Measurements from ENCODE around the gene KLF7.

- no peak for TF ChIP-seq TOX (CRISPR knock-in tag; IDR thresholded peaks at IDR 0.05; ENCODE audit: borderline replicate concordance)
- no peak for TF ChIP-seq BACH2 (CRISPR knock-in tag; IDR thresholded peaks at IDR 0.05; ENCODE audit: borderline replicate concordance)
- TF ChIP-seq, protein P1, sequence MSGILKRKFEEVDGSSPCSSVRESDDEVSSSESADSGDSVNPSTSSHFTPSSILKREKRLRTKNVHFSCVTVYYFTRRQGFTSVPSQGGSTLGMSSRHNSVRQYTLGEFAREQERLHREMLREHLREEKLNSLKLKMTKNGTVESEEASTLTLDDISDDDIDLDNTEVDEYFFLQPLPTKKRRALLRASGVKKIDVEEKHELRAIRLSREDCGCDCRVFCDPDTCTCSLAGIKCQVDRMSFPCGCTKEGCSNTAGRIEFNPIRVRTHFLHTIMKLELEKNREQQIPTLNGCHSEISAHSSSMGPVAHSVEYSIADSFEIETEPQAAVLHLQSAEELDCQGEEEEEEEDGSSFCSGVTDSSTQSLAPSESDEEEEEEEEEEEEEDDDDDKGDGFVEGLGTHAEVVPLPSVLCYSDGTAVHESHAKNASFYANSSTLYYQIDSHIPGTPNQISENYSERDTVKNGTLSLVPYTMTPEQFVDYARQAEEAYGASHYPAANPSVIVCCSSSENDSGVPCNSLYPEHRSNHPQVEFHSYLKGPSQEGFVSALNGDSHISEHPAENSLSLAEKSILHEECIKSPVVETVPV (CRISPR knock-in tag; IDR thresholded peaks at IDR 0.05) = no peak
- no peak for TF ChIP-seq POU6F1 (CRISPR knock-in tag; IDR thresholded peaks at IDR 0.05; ENCODE audit: borderline replicate concordance, low read depth)
- TF ChIP-seq RARB (CRISPR knock-in tag; IDR thresholded peaks at IDR 0.05) = no peak
- TF ChIP-seq, protein P2, sequence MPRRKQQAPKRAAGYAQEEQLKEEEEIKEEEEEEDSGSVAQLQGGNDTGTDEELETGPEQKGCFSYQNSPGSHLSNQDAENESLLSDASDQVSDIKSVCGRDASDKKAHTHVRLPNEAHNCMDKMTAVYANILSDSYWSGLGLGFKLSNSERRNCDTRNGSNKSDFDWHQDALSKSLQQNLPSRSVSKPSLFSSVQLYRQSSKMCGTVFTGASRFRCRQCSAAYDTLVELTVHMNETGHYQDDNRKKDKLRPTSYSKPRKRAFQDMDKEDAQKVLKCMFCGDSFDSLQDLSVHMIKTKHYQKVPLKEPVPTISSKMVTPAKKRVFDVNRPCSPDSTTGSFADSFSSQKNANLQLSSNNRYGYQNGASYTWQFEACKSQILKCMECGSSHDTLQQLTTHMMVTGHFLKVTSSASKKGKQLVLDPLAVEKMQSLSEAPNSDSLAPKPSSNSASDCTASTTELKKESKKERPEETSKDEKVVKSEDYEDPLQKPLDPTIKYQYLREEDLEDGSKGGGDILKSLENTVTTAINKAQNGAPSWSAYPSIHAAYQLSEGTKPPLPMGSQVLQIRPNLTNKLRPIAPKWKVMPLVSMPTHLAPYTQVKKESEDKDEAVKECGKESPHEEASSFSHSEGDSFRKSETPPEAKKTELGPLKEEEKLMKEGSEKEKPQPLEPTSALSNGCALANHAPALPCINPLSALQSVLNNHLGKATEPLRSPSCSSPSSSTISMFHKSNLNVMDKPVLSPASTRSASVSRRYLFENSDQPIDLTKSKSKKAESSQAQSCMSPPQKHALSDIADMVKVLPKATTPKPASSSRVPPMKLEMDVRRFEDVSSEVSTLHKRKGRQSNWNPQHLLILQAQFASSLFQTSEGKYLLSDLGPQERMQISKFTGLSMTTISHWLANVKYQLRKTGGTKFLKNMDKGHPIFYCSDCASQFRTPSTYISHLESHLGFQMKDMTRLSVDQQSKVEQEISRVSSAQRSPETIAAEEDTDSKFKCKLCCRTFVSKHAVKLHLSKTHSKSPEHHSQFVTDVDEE (CRISPR knock-in tag; IDR thresholded peaks at IDR 0.05) = no peak
- no peak for TF ChIP-seq ZFP30 (CRISPR knock-in tag; IDR thresholded peaks at IDR 0.05)
- TF ChIP-seq PATZ1 (CRISPR knock-in tag; IDR thresholded peaks at IDR 0.05; ENCODE audit: borderline replicate concordance) = no peak
- no peak for TF ChIP-seq PPARA (CRISPR knock-in tag; IDR thresholded peaks at IDR 0.05; ENCODE audit: borderline replicate concordance)
- no peak for TF ChIP-seq CSDC2 (CRISPR knock-in tag; IDR thresholded peaks at IDR 0.05)
- TF ChIP-seq ZFP3 (CRISPR knock-in tag; IDR thresholded peaks at IDR 0.05) = no peak
These were observed 21.5 kb downstream of the KLF7 start for GRCh38 chr2:207144173-207144785.
